HG03066 (cell line): ENCODE measurements around the gene TPP2.
A peak's percentile ranks its signal among the peaks of the same experiment; 100 is the strongest.

Experiments used
- ATAC-seq: cut with Tn5 transposase; IDR thresholded peaks from one replicate; pipeline ENCODE4 v1.9.1; 2021; ENCODE audit warnings: low read depth; ENCODE audit not compliant: unreplicated experiment

The TPP2 gene

DNA sequence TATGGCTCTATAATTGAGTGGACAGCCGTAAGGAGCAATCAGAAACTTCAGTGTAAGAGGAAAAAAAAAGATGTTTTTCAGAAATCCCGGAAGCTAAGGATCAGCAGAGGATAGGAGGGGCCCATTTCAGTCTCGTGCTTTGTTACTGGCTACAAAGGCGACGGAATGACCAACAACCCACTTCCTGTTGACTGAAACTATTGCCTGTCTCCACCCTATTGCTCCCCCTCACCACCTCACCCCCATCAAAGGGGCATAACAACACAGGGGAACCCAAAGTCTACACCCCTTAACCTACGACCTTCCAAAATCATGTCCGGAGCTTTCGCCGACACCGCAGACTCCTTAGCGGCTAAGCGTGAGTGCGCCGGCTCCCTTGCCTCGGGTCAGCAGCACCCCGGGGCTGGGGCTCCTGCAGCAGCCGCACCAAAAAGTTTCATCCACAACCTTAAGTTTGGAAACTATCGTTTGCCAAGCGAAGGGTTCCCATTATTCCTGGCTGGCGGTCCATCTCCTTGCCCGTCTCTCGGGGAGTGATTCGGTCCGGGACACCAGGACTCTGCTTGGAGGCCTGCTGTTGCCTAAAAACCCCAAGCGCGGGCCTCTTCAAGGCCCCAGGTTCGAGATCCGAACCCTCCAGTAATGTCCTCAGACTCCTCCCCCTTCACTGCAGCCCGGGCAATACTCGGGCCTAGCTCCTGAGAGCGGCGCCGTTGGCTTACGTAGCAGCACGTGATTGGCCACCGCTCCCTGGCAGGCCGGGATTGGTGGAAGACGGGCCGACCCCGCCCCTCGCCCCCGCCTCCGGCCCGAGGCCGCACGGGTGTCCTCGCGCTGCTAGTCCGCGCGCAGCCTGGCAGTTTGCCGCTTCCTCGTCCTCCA lies at the start of gene TPP2:
TPP2 (plus strand) TSS at position 840 of the 882 bp plus-strand sequence. CDS start 53 bp downstream, outside the sequence.
- ATAC-seq: peak; percentile 70

DNA sequence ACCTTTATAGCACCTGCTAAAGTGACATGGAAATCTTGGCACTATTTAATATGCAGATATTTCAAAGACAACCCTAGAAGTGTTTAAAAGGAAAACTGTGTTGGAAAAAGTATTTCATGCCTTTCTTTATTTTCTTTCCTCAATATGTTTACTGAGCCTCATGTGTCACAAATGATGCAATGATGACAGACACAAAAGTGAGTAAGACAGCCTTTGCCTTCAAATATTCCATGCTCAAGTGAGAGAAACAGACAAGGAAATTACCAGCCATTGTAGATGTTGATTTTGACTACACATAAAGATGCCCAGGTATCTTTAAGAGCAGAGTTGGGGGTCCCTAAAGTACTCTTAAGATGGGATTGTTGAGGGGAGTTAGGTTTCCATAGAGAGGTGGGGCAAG lies 48.0 kb upstream of the TPP2 start:
- ATAC-seq: no peak

DNA sequence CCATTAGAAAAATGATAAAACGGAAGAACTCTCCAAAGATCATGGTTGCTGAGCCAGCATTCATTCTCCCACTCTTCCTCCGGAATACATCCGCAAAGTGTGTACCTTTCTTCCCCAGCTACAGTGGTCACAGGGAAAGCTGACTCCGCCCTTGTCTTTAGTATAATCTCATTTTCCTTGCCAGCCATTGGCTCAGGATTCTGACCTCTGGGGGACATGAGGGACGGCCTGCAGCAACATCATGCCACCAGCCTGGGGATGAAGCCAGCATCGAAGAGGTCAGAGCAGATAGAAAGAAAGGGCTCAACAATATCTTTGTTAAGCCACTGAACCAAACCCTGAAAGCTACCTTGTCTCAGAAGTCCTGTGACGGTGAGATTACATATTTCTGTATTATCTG lies 46.3 kb upstream of the TPP2 start:
- no peak for ATAC-seq

DNA sequence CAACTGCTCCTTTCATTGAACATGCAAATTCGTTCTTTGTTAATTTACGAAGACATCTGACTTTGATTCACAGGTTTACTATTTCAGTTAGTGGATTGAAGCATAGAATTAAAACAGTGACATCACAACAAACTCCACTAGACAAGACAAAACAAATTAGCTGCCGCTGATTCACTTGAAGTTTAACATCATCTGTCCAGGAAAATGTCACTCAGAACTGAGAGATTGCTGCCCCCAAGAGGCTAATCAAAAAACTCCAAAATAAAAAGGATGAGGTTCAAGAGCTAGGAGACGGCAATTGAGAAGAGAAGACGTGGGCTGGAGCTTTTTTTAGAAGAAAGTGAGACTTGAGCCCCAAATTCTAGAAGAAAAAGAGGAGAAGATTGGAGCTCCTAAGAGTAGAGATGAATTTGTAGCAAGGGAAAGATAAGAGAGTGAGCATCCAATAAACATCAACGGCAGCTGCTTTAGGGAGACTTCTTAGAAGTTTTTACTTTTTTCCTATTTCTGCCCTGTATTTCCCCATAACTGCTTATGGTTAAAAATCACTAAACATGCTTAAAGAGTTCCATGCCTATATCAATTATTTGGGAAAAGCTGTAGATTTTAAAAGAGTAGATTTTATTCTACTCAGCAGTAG lies 40.8 kb upstream of the TPP2 start:
- peak; percentile 63 for ATAC-seq

DNA sequence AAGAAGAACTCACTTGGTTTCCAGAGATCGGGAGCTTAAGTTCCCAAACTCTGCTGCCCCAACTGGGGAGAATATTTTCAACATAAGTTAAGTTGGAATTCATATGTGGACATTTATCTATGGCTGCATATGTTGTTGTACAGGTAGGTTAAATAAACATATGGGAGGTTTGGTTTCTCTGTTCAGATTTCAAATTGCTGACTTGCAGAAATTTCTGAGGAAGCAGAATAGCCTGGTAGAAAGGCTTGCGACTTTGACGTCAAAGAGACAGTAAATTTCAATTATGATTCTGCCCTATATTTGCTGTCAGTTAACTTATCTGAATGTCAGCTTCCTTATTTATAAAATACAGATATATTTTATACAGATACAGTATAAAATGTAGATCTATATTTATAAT lies 40.0 kb upstream of the TPP2 start:
- ATAC-seq: no peak

DNA sequence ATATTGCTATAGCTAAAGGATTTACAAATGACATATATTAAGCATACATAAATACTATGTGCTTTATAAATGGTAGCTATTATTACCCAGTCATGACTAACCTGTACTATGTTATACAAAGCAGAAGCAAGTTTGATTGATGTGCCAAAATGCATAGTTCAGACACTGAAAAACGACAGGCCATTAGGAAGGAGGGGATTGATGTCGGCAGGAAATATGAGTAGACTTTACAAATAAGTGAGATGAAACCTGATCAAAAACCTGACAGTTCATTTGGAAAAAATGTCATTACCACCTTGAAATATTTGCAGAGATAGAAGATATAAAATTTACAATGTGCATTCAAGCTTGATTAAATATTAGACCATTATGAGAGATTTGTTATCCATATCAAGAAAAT lies 38.8 kb upstream of the TPP2 start:
- no peak for ATAC-seq

DNA sequence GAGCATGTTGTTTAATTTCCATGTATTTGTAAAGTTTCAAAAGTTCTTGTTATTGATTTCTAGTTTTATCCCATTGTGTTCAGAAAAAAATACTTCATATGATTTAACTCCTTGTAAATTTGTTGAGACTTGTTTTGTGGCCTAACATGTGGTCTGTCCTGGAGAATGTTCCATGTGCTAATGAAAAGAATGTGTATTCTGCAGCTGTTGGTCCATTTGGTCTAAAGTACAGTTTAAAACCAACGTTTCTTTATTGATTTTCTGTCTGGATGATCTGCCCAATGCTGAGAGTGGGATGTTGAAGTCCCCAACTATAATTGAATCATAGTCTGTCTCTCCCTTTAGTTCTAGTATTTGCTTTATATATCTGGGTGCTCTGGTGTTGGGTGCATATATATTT lies 34.9 kb upstream of the TPP2 start:
- no peak for ATAC-seq

DNA sequence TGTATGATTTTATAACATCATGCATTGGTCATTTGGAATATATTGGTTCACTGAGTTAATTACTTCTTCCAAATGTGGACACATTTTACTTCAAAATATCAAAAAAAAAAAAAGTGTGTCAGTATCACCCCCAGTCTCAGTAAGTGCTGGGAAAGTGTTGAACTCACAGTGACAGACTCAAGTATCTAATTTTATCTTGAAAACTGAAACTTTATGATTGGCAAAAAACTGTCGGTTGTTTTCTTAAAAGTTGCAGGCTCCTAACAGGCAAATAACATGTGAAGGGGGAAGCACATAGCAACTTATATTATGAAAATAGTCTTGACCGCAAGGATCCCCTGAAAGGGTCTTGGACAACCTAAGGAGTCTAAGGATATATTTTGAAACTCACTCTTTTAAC lies 33.5 kb upstream of the TPP2 start:
- no peak for ATAC-seq

DNA sequence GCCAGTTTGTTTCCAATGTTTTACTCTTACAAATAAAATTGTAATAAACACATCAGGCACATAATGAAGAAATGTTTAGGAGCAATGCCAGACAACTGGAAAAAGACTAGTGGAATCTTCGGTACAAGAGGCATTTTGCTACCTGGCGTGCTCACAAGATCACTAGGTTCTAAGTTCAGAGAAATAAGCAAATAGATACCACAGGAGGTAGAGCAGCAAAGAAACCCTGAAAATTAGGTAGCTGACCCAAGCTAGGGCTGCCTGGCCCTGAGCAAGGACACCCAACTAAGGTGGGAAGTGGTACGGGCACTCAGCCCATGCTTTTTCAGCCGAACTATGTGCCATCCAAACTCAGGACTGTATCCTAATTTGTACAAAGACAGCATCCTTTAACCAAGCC lies 32.2 kb upstream of the TPP2 start:
- no peak for ATAC-seq

DNA sequence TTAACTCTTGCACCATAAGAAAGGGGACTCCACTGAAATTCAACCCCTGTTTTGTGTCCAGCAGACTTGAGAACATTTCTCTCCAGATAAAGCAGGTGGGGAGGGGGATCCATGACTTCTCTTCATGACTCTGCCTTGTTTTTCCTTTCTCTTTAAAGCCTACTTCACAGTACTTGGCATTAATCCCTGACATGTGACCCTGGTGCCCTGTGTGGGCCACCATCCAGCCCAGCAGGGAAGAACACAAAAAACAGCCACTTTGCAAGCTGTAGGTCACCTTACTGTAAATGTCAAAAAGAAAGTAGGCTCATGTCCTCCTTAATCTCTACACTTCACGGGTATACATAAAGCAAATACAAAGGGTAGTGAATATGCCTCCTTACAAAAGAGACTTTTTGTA lies 30.3 kb upstream of the TPP2 start:
- ATAC-seq: no peak

DNA sequence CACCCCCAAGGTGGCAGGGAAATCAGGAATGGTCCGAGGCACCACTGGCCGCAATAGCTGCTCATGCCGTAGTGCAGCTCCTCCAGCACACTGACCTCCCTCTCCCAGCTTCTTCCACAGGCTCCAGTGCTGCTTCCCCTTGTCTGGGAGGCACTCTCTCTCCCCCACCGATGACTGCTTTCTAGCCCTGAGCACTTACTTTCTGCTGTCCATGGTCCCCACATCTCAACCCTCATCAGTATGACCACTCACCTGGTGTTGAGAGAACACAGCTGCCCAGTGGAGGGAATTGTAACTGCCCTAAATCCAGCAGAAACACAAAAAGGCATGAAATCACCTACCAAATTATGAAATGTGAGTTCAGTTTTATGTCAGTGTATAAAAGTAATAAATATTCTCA lies 28.9 kb upstream of the TPP2 start:
- ATAC-seq: no peak

DNA sequence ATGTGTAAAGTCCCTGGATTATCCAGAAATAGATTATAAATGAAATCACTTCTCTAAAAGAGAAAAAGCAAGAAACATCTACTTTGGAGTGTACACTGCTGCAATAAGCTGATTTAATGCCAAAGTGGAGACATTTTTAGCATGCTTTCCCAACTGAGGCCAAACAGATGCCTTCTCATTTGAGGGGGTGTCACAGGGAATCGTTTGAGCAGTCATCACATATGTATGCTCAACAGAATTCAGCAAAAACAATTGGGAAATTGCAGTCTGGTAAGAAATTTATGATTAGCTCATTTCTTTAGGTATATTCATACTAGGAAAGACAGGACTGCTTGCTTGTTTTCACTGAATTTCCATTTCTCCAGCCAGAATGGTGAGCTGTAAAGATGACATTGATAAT lies 27.3 kb upstream of the TPP2 start:
- ATAC-seq: no peak

DNA sequence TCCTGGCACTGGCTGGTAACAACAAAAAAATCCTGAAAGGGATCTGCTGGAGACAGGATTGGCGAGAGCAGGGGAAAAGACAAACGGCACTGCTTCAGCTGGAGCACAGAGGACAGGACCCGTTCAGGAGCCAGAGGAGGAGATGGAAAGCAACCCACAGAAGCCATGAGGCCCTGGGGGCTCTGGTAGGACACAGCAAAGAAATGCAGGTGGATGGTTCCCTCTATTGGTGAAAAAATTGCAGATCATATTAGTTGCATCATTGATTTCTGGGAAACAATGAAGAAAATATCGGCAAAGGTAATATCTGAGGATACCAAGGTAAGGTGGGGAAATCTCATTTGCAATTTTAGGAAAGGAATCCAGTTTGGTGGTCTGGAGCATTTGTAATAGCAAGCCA lies 25.7 kb upstream of the TPP2 start:
- ATAC-seq: no peak

DNA sequence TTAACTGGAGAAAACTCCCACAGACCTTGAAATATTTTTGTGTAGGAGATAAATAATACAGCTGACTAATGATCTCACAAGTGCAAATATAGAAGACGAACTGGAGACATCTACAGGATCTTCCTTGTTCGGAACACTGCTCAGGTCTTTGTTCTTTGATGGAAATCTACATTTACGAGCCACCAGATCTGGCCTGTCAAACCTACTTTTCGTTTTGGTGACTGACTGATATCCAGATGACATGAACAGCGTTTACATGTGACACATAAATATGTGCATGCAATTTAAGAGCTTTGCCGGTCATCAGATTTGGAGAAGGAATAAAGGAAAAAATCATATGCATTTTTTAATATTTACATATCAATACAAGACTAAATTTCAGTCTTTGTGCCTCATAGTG lies 24.5 kb upstream of the TPP2 start:
- ATAC-seq: no peak

DNA sequence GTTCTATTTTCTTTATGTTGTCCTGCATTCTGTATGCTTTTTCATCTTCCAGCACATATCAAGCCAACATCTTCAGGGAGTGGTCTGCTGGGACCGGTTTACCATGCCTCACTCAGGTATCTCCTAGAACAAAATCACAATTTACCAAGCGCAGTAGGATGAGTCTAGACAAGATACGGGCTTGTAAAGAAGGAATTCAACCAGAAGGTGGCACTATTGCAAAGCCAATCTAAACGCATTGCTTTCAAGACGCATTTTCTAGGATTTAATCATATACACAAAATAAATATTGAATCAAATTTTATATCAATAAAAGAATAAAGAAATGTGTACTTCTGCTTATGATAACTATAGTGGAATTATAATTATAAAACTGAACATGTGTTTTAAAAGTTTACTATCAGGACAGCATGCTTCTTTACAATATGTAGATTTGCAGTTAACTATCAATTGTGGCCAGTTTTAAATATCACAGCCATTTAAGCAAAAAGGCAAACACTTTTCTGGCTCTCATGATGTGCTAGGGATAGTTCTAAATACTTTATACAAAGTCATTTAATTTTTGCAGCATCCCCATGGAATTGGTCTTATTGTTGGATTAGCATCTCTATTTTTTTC lies 16.1 kb upstream of the TPP2 start:
- ATAC-seq: no peak

DNA sequence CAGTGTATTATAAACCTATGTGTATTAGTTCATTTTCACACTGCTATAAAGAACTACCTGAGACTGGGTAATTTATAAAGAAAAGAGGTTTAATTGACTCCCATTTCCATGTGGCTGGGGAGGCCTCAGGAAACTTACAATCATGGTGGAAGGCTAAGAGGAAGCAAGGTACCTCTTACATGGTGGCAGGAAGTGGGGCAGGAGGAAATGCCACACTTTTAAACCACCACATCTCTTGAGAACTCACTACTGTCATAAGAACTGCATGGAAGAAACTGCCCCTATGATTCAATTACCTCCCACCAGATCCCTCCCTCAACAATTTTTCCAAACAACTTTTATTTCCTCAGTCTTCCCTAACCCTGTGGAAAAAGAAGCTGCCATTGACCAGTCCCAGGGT lies 14.5 kb upstream of the TPP2 start:
- ATAC-seq: no peak

DNA sequence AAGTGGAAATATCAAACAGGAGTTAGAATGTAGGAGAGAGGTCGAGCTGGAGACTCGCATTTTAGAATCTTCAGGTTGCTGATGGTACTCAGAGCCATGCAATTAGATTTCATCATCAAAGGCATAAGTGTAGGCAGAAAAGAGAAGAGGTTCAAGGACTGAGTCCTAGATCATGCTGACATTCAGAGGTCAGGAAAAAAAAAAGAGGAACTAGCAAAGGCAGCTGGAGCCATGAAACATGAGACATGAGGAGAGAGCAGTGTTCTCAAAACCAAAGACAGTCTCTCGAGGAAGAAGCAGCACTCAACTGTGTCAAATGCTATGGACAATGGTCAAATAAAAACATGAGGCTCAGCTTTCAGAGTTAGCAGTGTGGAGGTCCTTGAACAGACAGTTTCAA lies 12.4 kb upstream of the TPP2 start:
- peak; percentile 57 for ATAC-seq

DNA sequence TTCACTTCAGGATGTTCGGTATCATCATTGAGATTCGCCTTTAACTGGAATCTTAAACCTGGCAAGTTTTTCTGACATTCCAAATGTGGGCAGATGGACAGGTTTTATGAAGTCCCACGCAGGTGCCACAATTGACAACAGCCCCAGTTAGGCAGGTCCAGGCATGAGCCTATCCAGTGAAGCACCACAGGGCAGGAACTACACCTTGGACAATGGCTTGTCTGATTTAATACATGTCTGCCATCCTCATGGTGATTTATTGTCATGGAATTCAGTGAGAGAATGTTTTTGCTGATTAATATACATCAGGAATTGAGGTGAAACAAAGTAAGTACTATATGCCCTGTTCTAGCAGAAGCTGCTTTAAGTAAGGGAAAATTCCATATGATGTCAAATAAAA lies 10.2 kb upstream of the TPP2 start:
- no peak for ATAC-seq

DNA sequence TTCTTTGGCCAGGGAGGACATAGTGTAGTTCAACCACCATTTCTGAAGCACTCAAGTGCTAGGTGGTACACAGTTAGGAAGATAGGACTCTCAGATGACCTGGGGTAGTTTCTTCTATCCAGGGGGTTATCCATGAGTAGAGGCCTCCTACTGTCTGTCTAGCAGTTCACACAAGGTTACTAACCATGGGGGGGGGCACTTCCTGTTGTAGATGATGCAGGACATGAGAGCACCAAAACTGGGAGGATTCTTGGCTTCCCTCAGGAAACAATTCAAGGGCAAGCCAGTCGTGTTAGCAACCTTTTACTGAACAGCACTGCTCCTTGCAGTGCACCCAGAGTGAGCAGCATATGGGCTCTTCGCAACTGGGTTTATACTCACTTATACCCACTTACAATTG lies 8.9 kb upstream of the TPP2 start:
- no peak for ATAC-seq

DNA sequence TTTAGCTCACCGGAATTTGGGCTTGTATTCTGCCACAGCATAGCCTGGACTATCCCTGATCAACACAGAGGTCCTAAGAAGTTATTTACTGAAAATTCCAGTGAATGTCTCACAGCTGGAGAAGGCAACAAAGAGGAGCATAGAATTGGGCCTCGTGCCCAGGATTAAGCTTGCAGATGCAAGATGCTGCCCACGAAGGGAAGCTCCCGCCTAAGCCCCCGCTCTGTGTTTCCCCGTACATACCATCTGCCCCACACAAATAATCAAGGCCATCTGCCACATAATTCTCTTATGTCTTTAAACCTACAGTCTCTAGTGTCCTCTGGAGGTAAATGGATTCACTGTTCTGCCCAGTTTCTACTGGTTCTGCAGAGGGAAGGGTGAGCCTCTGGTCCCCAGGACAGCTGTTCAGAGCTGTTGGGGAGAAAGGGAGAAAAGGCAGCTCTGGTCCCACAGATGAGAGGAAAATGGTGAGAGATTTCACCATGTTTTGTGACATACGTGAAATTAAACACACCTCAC lies 7.4 kb upstream of the TPP2 start:
- ATAC-seq: no peak

DNA sequence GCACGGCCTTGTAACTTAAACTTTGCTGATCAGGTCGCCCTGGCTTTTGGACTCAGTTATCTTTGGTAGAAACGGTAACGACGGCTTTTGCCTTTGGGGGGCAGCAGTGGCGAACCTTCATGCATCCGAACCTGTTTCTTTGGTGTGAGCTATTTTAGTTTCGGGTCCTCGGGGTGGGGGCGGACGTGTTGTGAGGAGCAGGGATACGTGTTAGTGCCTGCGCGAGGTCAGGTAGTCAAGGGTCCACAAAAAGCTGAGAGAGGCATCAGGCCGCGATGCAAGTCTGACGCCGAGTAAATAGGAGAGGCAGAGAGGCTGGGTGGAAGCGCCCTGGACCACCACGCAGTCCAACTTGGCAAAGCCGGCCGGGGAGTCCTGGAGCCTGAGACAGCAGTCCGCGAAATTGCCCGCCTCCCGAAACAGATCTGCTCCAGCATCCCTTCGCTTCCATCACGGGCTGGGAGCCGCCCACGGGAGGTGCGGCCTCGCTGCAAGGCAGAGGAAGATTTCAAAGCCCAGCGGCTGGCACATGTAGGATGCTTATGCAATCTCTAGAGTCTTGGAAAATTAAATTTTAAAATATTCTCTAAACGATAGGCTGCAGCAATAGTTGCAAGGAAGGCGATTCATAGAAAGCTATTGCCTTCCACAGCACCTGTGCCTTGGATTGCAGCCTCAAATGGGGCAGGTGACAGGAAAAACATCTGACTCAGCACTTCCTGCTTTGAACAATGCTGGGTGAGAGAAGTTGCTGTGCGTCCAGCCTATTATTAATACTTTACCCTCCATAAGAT lies 4.6 kb upstream of the TPP2 start:
- peak; percentile 36 for ATAC-seq
